DOHH2 (cell line): ENCODE data around the gene ITGBL1.

Experiments
- H3F3A ChIP-seq: fragments of 200-600 bp; sonication (generic), shearing (Covaris generic); 2 replicates; pipeline ENCODE4 v1.6.0; 2016; ENCODE audit warnings: antibody characterized with exemption, mild to moderate bottlenecking; ENCODE audit not compliant: control insufficient read depth, insufficient read depth
- H3K27ac ChIP-seq: fragments of 200-600 bp; sonication (generic); 2 replicates; pipeline ENCODE4 v1.5.1; 2014; ENCODE audit warnings: low read depth, mild to moderate bottlenecking, low read length, moderate library complexity
- H3K27me3 ChIP-seq: fragments of 200-600 bp; sonication (generic); 2 replicates; pipeline ENCODE4 v1.6.1; 2014; ENCODE audit warnings: mild to moderate bottlenecking, low read length, mixed read lengths; ENCODE audit not compliant: control insufficient read depth
- H3K36me3 ChIP-seq: fragments of 200-600 bp; sonication (generic); 2 replicates; pipeline ENCODE4 v1.6.1; 2014; ENCODE audit warnings: mild to moderate bottlenecking, low read length, moderate library complexity, mixed read lengths; ENCODE audit not compliant: control insufficient read depth
- H3K4me1 ChIP-seq: fragments of 200-600 bp; sonication (generic); 2 replicates; pipeline ENCODE4 v1.6.1; 2014; ENCODE audit warnings: mild to moderate bottlenecking, low read length, mixed read lengths; ENCODE audit not compliant: control insufficient read depth
- H3K4me2 ChIP-seq: fragments of 200-600 bp; sonication (generic); 2 replicates; pipeline ENCODE4 v1.6.0; 2014; ENCODE audit warnings: mild to moderate bottlenecking, low read length, moderate library complexity
- H3K4me3 ChIP-seq: fragments of 200-600 bp; sonication (generic); 2 replicates; pipeline ENCODE4 v1.5.1; 2014; ENCODE audit warnings: mild to moderate bottlenecking, low read length, mixed read lengths
- H3K79me2 ChIP-seq: fragments of 200-600 bp; sonication (generic); 2 replicates; pipeline ENCODE4 v1.6.1; 2014; ENCODE audit warnings: mild to moderate bottlenecking, low read length, mixed read lengths; ENCODE audit not compliant: control insufficient read depth
- H3K9me2 ChIP-seq: fragments of 200-600 bp; sonication (generic); replicated peaks from 2 replicates; pipeline ENCODE4 v1.6.1; 2014; ENCODE audit warnings: mild to moderate bottlenecking, low read length, mixed read lengths; ENCODE audit not compliant: control insufficient read depth
- H3K9me3 ChIP-seq: fragments of 200-600 bp; sonication (generic); 2 replicates; pipeline ENCODE4 v1.6.1; 2014; ENCODE audit warnings: antibody characterized with exemption, low read length, mixed read lengths; ENCODE audit not compliant: control insufficient read depth, insufficient read depth
- H4K20me1 ChIP-seq: fragments of 200-600 bp; sonication (generic); 2 replicates; pipeline ENCODE4 v1.6.0; 2014; ENCODE audit warnings: low read depth, mild to moderate bottlenecking, antibody characterized with exemption, low read length, moderate library complexity; ENCODE audit not compliant: control insufficient read depth, insufficient read depth
- EZH2phosphoT487 ChIP-seq: fragments of 200-600 bp; sonication (generic); IDR thresholded peaks from 2 replicates; pipeline ENCODE4 v1.6.1; 2017; ENCODE audit warnings: borderline replicate concordance, mild to moderate bottlenecking, antibody characterized with exemption, low read length, moderate library complexity, mixed read lengths
- TF ChIP-seq, protein P1 (sequence below): fragments of 200-600 bp; sonication (generic); IDR thresholded peaks from one replicate; pipeline ENCODE4 v1.5.1; 2014; ENCODE audit warnings: antibody characterized with exemption, mild to moderate bottlenecking, low read depth, low read length; ENCODE audit not compliant: poor library complexity, severe bottlenecking

The ITGBL1 gene

GRCh38 chr13:101545521-101545920, 93.0 kb downstream of the ITGBL1 start:
- Histone ChIP-seq H3K9me2 (no peaks in the 10 kb centered on the region), H4K20me1 (no peaks in the 10 kb centered on the region), H3K9me3 (no peaks in the 10 kb centered on the region), H3K4me3 (no peak overlapping the region), H3F3A (no peaks in the 10 kb centered on the region), H3K36me3 (no peaks in the 10 kb centered on the region), H3K27me3 (no peaks in the 10 kb centered on the region), H3K4me2 (no peak overlapping the region), H3K4me1 (no peaks in the 10 kb centered on the region), H3K79me2 (no peaks in the 10 kb centered on the region), H3K27ac (no peak overlapping the region)
- TF ChIP-seq, protein P1, sequence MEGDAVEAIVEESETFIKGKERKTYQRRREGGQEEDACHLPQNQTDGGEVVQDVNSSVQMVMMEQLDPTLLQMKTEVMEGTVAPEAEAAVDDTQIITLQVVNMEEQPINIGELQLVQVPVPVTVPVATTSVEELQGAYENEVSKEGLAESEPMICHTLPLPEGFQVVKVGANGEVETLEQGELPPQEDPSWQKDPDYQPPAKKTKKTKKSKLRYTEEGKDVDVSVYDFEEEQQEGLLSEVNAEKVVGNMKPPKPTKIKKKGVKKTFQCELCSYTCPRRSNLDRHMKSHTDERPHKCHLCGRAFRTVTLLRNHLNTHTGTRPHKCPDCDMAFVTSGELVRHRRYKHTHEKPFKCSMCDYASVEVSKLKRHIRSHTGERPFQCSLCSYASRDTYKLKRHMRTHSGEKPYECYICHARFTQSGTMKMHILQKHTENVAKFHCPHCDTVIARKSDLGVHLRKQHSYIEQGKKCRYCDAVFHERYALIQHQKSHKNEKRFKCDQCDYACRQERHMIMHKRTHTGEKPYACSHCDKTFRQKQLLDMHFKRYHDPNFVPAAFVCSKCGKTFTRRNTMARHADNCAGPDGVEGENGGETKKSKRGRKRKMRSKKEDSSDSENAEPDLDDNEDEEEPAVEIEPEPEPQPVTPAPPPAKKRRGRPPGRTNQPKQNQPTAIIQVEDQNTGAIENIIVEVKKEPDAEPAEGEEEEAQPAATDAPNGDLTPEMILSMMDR = no peak
- TF ChIP-seq EZH2phosphoT487 = no peak

GRCh38 chr13:101552286-101552685, 99.8 kb downstream of the ITGBL1 start:
- Histone ChIP-seq H3F3A (no peaks in the 10 kb centered on the region), H3K4me1 (no peaks in the 10 kb centered on the region), H3K4me2 (no peak overlapping the region), H3K9me2 (no peaks in the 10 kb centered on the region), H3K9me3 (no peaks in the 10 kb centered on the region), H3K79me2 (no peaks in the 10 kb centered on the region), H4K20me1 (no peaks in the 10 kb centered on the region), H3K27me3 (no peaks in the 10 kb centered on the region), H3K27ac (no peak overlapping the region), H3K36me3 (no peaks in the 10 kb centered on the region), H3K4me3 (no peak overlapping the region)
- TF ChIP-seq, protein P1 = no peak
- TF ChIP-seq EZH2phosphoT487 = no peak

- Histone ChIP-seq H3K4me3 (no peak overlapping the region), H3K36me3 (no peaks in the 10 kb centered on the region), H3K9me2 (no peaks in the 10 kb centered on the region), H3K9me3 (no peaks in the 10 kb centered on the region), H3K4me1 (no peaks in the 10 kb centered on the region), H3K4me2 (no peak overlapping the region), H3K27me3 (no peaks in the 10 kb centered on the region), H3K27ac (no peak overlapping the region), H4K20me1 (no peaks in the 10 kb centered on the region), H3F3A (no peaks in the 10 kb centered on the region), H3K79me2 (no peaks in the 10 kb centered on the region)
- TF ChIP-seq, protein P1 = no peak
- TF ChIP-seq EZH2phosphoT487 = no peak
Measured at GRCh38 chr13:101552786-101553185, 100.3 kb downstream of the ITGBL1 start.
